ENCODE results near the gene PDCD1LG2. TPM values are rescaled to one million over a fixed set of nuclear protein-coding genes. Genes with fewer than 3 reads are reported as not detected.

Gene PDCD1LG2
- total and polyA plus RNA-seq, 12 donors = 0.51 to 8.6 (median 1.3) TPM

- Histone ChIP-seq H3K4me1 (peaks cover 5 to 57% (median 17%) of the 10 kb centered on the region in 9 donors), H3K36me3 (no peaks in the 10 kb centered on the region), H3K4me3 (no peak overlapping the region), H3K9me3 (peaks cover 0 to 5% (median 0%) of the 10 kb centered on the region in 11 donors), H3K27ac (no peak overlapping the region), H3K27me3 (no peaks in the 10 kb centered on the region)
- ATAC-seq = no peak
- 94 to 97% methylated on average over 1 of the region's 1 CpG for WGBS, 2 donors
- intact Hi-C loops (cut with DNase I) = no loop called here
- DNase-seq = no peak
- no peak for TF ChIP-seq CTCF (IDR thresholded peaks at IDR 0.05)
These were observed 51.6 kb downstream of the PDCD1LG2 start for GRCh38 chr9:5561828-5562488.

- Histone ChIP-seq H3K27ac (peak overlapping the region in 1 of 10 donors; percentile 59), H3K27me3 (no peaks in the 10 kb centered on the region), H3K4me3 (no peak overlapping the region), H3K4me1 (peaks cover 0 to 47% (median 8%) of the 10 kb centered on the region in 9 donors), H3K9me3 (peaks cover 0 to 5% (median 0%) of the 10 kb centered on the region in 11 donors), H3K36me3 (no peaks in the 10 kb centered on the region)
- TF ChIP-seq CTCF (IDR thresholded peaks at IDR 0.05) = no peak
- peak in 1 of 8 donors; percentile 30 for ATAC-seq
- intact Hi-C loops (cut with DNase I) = no loop called here
- 86 to 89% methylated on average over 5 of the region's 5 CpGs for WGBS, 2 donors
- DNase-seq = no peak
These were observed 52.6 kb downstream of the PDCD1LG2 start for GRCh38 chr9:5562806-5563416.

GRCh38 chr9:5563417-5563815 lies 53.1 kb downstream of the PDCD1LG2 start:
- 78 to 88% methylated on average over 2 of the region's 2 CpGs for WGBS, 2 donors
- H3K4me3 ChIP-seq = no peak overlapping the region
- no peak for TF ChIP-seq CTCF (IDR thresholded peaks at IDR 0.05)
- H3K9me3 ChIP-seq = peaks cover 0 to 5% (median 0%) of the 10 kb centered on the region in 11 donors
- peaks cover 0 to 42% (median 3%) of the 10 kb centered on the region in 9 donors for H3K4me1 ChIP-seq
- peak overlapping the region in 1 of 10 donors; percentile 59 for H3K27ac ChIP-seq
- no peak for ATAC-seq
- no peak for DNase-seq
- H3K36me3 ChIP-seq = no peaks in the 10 kb centered on the region
- intact Hi-C loops (cut with DNase I) = no loop called here
- H3K27me3 ChIP-seq = no peaks in the 10 kb centered on the region

- no peak for DNase-seq
These were observed 53.6 kb downstream of the PDCD1LG2 start for GRCh38 chr9:5563886-5564285.

More at GRCh38 chr9:5563886-5564285, 53.6 kb downstream of the PDCD1LG2 start:
- peaks cover 0 to 37% (median 0%) of the 10 kb centered on the region in 9 donors for H3K4me1 ChIP-seq
- H3K27ac ChIP-seq = no peak overlapping the region
- intact Hi-C loops (cut with DNase I) = no loop called here
- no peaks in the 10 kb centered on the region for H3K36me3 ChIP-seq
- H3K9me3 ChIP-seq = peaks cover 0 to 5% (median 0%) of the 10 kb centered on the region in 11 donors
- no peak for ATAC-seq
- H3K4me3 ChIP-seq = no peak overlapping the region
- no peak for TF ChIP-seq CTCF (IDR thresholded peaks at IDR 0.05)
- no peaks in the 10 kb centered on the region for H3K27me3 ChIP-seq

Measured in heart right ventricle (tissue), 16 donors.